Kidney (tissue), 14 donors: ENCODE data around the gene PRPF31. TPM values are rescaled to one million over a fixed set of nuclear protein-coding genes. Genes with fewer than 3 reads are reported as not detected.

Experiments
- DNase-seq, 5 donors: peaks; one replicate each; pipeline ENCODE4 v3.0.0-alpha.2; 2013 to 2020
- FAIRE-seq: peaks from 2 replicates; lab custom pipeline; 2012; peaks lifted over from hg19 to GRCh38; lab: Jason Lieb, UNC
- H3K27ac ChIP-seq, 2 donors: one replicate each; pipeline ENCODE4 v1.7.0; 2013; ENCODE audit warnings: low read depth in 2 of 2, low read length in 2 of 2, inconsistent platforms in 1 of 2
- H3K27me3 ChIP-seq: one replicate; pipeline ENCODE4 v1.7.1; 2013; ENCODE audit warnings: low read length, inconsistent platforms; ENCODE audit not compliant: control insufficient read depth, insufficient read depth
- H3K36me3 ChIP-seq, 3 donors: one replicate each; pipeline versions ENCODE4 v1.7.0 to v1.7.1; 2013; ENCODE audit warnings: low read length in 3 of 3, control low read depth in 1 of 3, inconsistent platforms in 1 of 3; ENCODE audit not compliant: insufficient read depth in 3 of 3, control insufficient read depth in 2 of 3
- H3K4me1 ChIP-seq, 3 donors: one replicate each; pipeline versions ENCODE4 v1.7.0 to v1.7.1; 2013; ENCODE audit warnings: low read length in 3 of 3, inconsistent platforms in 1 of 3, low read depth in 1 of 3; ENCODE audit not compliant: control insufficient read depth in 2 of 3, insufficient read depth in 2 of 3
- H3K4me3 ChIP-seq, 3 donors: one replicate each; pipeline versions ENCODE4 v1.7.0 to v1.8.1; 2013; ENCODE audit warnings: low read length in 3 of 3, control low read depth in 1 of 3, inconsistent platforms in 1 of 3
- H3K9ac ChIP-seq, 3 donors: one replicate each; pipeline versions ENCODE4 v1.7.0 to v1.7.1; 2013; ENCODE audit warnings: low read length in 3 of 3, control low read depth in 1 of 3, inconsistent platforms in 1 of 3
- H3K9me3 ChIP-seq, 3 donors: one replicate each; pipeline versions ENCODE4 v1.7.0 to v1.7.1; 2013; ENCODE audit warnings: low read length in 3 of 3, control low read depth in 1 of 3, inconsistent platforms in 1 of 3; ENCODE audit not compliant: control insufficient read depth in 2 of 3, insufficient read depth in 1 of 3
- intact Hi-C: fragments of 100-400 bp; cut with DNase I; formaldehyde crosslinking; loops from one replicate; pipeline ENCODE4 v1.11.1; 2022
- polyA plus RNA-seq: library from polyadenylated mRNA; stranded (reverse); fragments of 350-450 nt; fragmentation: Illumina TruSeq; extraction: RNeasy Lipid Tissue Mini Kit (QIAGEN cat#74804); gene quantifications from one replicate; pipeline ENCODE4 v1.2.3, GENCODE V29; 2014; ENCODE audit warnings: low read depth, low replicate concordance; ENCODE audit not compliant: insufficient read depth
- total RNA-seq: library from RNA; stranded (reverse); fragmentation: NEBNext Ultra II Directional; extraction: Animal tissue kit (Norgen Biotek cat#: 25700); gene quantifications from one replicate; pipeline ENCODE4 v1.2.1, GENCODE V29; 2021
- TF ChIP-seq, protein P1 (sequence below): IDR thresholded peaks from 3 replicates; pipeline ENCODE4 v1.5.1; 2012; ENCODE audit warnings: mild to moderate bottlenecking, moderate library complexity, borderline replicate concordance; ENCODE audit not compliant: insufficient read depth; ENCODE audit errors: extremely low read depth
- donor health status: control.
- donor health status: control.
- donor health status: control.
- donor health status: control.
- donor health status: control.
- donor health status: DM: yes; HTN: yes; CAD: no.
- donor health status: Normal renal cell carcinoma (clear cell type).

Gene PRPF31
- total and polyA plus RNA-seq, 2 donors from 2014 or later = 55.9 to 57.2 TPM

DNA sequence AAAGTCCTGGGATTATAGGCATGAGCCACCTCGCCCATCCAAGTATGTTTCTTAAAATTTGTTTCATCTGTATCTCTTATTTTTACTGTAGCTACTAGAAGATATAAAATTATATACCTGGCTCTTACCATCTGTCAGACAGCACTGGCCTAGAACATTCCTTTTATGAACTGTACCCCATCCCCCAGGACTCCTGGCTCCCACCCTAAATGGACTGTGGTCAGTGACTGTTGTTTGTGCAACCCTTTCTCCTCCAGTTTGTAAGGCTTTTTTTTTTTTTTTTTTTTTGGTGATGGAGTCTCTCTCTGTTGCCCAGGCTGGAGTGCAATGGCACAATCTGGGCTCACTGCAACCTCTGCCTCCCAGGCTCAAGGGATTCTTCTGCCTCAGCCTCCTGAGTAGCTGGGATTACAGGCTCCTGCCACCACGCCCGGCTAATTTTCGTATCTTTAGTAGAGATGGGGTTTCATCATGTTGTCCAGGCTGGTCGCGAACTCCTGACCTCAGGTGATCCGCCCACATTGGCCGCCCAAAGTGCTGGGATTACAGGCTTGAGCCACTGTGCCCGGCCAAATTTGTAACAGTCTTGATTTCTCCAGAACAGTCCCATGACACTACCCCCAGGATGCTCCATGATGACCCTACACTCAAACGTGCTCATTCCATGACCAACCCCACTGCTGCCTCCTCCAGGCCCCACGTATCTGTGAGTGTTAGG is 10.4 kb upstream of the PRPF31 start:
- TF ChIP-seq, protein P1, sequence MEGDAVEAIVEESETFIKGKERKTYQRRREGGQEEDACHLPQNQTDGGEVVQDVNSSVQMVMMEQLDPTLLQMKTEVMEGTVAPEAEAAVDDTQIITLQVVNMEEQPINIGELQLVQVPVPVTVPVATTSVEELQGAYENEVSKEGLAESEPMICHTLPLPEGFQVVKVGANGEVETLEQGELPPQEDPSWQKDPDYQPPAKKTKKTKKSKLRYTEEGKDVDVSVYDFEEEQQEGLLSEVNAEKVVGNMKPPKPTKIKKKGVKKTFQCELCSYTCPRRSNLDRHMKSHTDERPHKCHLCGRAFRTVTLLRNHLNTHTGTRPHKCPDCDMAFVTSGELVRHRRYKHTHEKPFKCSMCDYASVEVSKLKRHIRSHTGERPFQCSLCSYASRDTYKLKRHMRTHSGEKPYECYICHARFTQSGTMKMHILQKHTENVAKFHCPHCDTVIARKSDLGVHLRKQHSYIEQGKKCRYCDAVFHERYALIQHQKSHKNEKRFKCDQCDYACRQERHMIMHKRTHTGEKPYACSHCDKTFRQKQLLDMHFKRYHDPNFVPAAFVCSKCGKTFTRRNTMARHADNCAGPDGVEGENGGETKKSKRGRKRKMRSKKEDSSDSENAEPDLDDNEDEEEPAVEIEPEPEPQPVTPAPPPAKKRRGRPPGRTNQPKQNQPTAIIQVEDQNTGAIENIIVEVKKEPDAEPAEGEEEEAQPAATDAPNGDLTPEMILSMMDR = no peak
- intact Hi-C loops = no loop called here
- H3K27me3 ChIP-seq = no peaks in the 10 kb centered on the region
- H3K4me1 ChIP-seq = peaks cover 0 to 5% (median 0%) of the 10 kb centered on the region in 3 donors
- DNase-seq (peak in 1 of 5 donors; percentile 61), FAIRE-seq (no peak)
- H3K9ac ChIP-seq = no peak overlapping the region
- H3K36me3 ChIP-seq = peaks cover 0 to 12% (median 8%) of the 10 kb centered on the region in 3 donors
- no peaks in the 10 kb centered on the region for H3K9me3 ChIP-seq
- H3K27ac ChIP-seq = no peak overlapping the region
- H3K4me3 ChIP-seq = no peak overlapping the region

DNA sequence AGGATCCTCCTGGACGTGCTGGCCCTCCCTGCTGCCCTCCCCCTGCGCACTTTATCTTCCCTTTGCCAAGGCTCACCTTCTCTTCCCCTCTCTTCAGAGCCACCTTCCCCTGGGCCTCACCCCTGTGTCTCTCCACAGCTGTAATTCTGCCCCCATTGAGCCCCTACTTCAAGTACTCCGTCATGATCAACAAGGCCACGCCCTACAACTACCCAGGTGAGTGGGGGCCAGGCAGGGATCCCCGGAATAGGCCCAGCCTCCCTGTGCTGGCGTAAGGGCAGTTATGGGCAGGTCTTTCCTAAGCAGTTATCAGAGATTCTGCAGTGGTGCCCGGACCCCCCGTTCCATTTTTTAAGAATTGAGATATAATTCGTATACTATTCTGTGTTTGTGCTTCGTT is 9.8 kb upstream of the PRPF31 start:
- intact Hi-C loops = no loop called here
- peak in 1 of 5 donors; percentile 55 for DNase-seq
- no peak overlapping the region for H3K9ac ChIP-seq
- no peaks in the 10 kb centered on the region for H3K27me3 ChIP-seq
- peaks cover 0 to 5% (median 0%) of the 10 kb centered on the region in 3 donors for H3K4me1 ChIP-seq
- H3K27ac ChIP-seq = no peak overlapping the region
- H3K9me3 ChIP-seq = no peaks in the 10 kb centered on the region
- peaks cover 0 to 12% (median 10%) of the 10 kb centered on the region in 3 donors for H3K36me3 ChIP-seq
- TF ChIP-seq, protein P1 = no peak
- no peak for FAIRE-seq
- H3K4me3 ChIP-seq = no peak overlapping the region

DNA sequence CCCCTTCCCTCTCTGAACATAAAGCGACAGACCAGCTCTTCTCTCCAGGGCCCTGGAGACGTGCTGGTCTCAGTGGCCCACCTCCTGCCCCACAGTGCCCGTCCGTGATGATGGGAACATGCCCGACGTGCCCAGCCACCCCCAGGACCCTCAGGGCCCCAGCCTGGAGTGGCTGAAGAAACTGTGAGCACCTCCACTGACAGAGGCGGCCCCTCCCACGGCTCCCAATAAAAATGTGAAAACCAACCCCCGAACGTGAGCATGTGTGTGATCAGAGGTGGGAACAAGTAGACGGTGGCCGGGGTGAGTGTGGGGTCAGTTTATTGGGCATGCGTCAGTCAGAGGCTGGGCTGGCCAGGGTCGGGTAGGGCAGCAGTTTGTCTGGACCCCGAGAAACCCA is 8.8 kb upstream of the PRPF31 start:
- Histone ChIP-seq H3K4me1 (peaks cover 0 to 5% (median 0%) of the 10 kb centered on the region in 3 donors), H3K36me3 (peaks cover 0 to 12% (median 12%) of the 10 kb centered on the region in 3 donors), H3K4me3 (no peak overlapping the region), H3K9me3 (no peaks in the 10 kb centered on the region), H3K9ac (no peak overlapping the region), H3K27me3 (no peaks in the 10 kb centered on the region), H3K27ac (no peak overlapping the region)
- DNase-seq (peak in 1 of 5 donors; percentile 59), FAIRE-seq (no peak)
- TF ChIP-seq, protein P1 = no peak
- intact Hi-C loops = no loop called here
